Esophagus muscularis mucosa (tissue), 4 donors: ENCODE measurements around the gene CDC42BPA. TPM values are rescaled to one million over a fixed set of nuclear protein-coding genes. Genes with fewer than 3 reads are reported as not detected.
"Not testable (repeated sequence)": the region's sequence is repeated elsewhere in the genome, so short reads cannot be mapped to it uniquely, and the experiment has no call there.

Source experiments
- DNase-seq: peaks from one replicate; pipeline ENCODE4 v3.0.0-alpha.2; 2017; ENCODE audit errors: extremely low spot score
- H3K27ac ChIP-seq, 4 donors: fragments of 200-600 bp; sonication (generic); replicated peaks in 1 of 4; 1 replicate in 3 of 4; 2 replicates in 1 of 4; pipeline ENCODE4 v1.5.1; 2016 to 2019; ENCODE audit warnings: mild to moderate bottlenecking in 1 of 4
- H3K27me3 ChIP-seq, 4 donors: fragments of 200-600 bp; sonication (generic); one replicate each; pipeline versions ENCODE4 v1.5.1 to v1.6.0; 2016 to 2019
- H3K36me3 ChIP-seq, 4 donors: fragments of 200-600 bp; sonication (generic); one replicate each; pipeline ENCODE4 v1.5.1; 2016 to 2019
- H3K4me1 ChIP-seq, 4 donors: fragments of 200-600 bp; sonication (generic); one replicate each; pipeline ENCODE4 v1.5.1; 2016 to 2019
- H3K4me3 ChIP-seq, 4 donors: fragments of 200-600 bp; sonication (generic); 1 replicate in 2 of 4; 2 replicates in 2 of 4; pipeline ENCODE4 v1.5.1; 2016 to 2019; ENCODE audit warnings: mild to moderate bottlenecking in 4 of 4, moderate library complexity in 1 of 4
- H3K9me3 ChIP-seq, 4 donors: fragments of 200-600 bp; sonication (generic); 1 replicate in 3 of 4; 2 replicates in 1 of 4; pipeline ENCODE4 v1.5.1; 2016 to 2019
- CTCF ChIP-seq, 3 experiments: fragments of 200-600 bp in 2 of 3; fragments of 450-650 bp in 1 of 3; sonication (generic) in 2 of 3; IDR thresholded peaks; one replicate each; pipeline ENCODE4 v1.5.1; 2017 to 2019; ENCODE audit warnings: antibody characterized with exemption in 3 of 3, mild to moderate bottlenecking in 2 of 3, moderate library complexity in 1 of 3
- EP300 ChIP-seq: sonication (generic); formaldehyde crosslinking; IDR thresholded peaks from one replicate; pipeline ENCODE4 v1.6.1; 2017; ENCODE audit warnings: antibody characterized with exemption
- POLR2A ChIP-seq: fragments of 450-650 bp; IDR thresholded peaks from one replicate; pipeline ENCODE4 v1.6.1; 2017; ENCODE audit warnings: antibody characterized with exemption, moderate library complexity, mild to moderate bottlenecking, low read depth
- POLR2AphosphoS5 ChIP-seq, 2 donors: sonication (generic); formaldehyde crosslinking; IDR thresholded peaks; one replicate each; pipeline ENCODE4 v1.6.1; 2017; ENCODE audit warnings: antibody characterized with exemption in 2 of 2
- WGBS: methylation state at CpG from one replicate; pipeline ENCODE4 v1.1.5; 2018; 5-methylcytosine and 5-hydroxymethylcytosine counted together
- intact Hi-C: fragments of 100-400 bp; cut with DNase I; formaldehyde crosslinking; loops from one replicate; pipeline ENCODE4 v1.15.1; 2023
- total RNA-seq, 4 donors: library from RNA; depleted of rRNA; stranded (reverse); fragments of >200 nt; gene quantifications; one replicate each; pipeline versions ENCODE4 v1.1.0 to v1.2.1, GENCODE V29; 2016

CDC42BPA gene
- total RNA-seq, 4 donors from 2014 or later, result 59.5 to 72.2 (median 69.7) TPM

- Histone ChIP-seq H3K4me1 (peaks cover 0 to 9% (median 4%) of the 10 kb centered on the region in 4 donors), H3K36me3 (peaks cover 0 to 4% (median 0%) of the 10 kb centered on the region in 4 donors), H3K27ac (no peak overlapping the region), H3K9me3 (no peaks in the 10 kb centered on the region), H3K27me3 (no peaks in the 10 kb centered on the region), H3K4me3 (no peak overlapping the region)
- intact Hi-C loops, result no loop called here
- no peak for DNase-seq
- no peak for TF ChIP-seq EP300
- TF ChIP-seq CTCF (IDR thresholded peaks at IDR 0.05), result no peak
- no peak for TF ChIP-seq POLR2A
- no peak for TF ChIP-seq POLR2AphosphoS5 (IDR thresholded peaks at IDR 0.05)
- 97% methylated on average over 2 of the region's 2 CpGs for WGBS
These were observed 165.8 kb downstream of the CDC42BPA start for GRCh38 chr1:227152525-227152924.

- TF ChIP-seq POLR2A, result no peak
- no peak for TF ChIP-seq CTCF (IDR thresholded peaks at IDR 0.05)
- TF ChIP-seq EP300, result no peak
- no peak for TF ChIP-seq POLR2AphosphoS5 (IDR thresholded peaks at IDR 0.05)
- WGBS, result 71% methylated on average over 1 of the region's 1 CpG
- H3K4me3 ChIP-seq, result no peak overlapping the region
- no peaks in the 10 kb centered on the region for H3K27me3 ChIP-seq
- H3K9me3 ChIP-seq, result no peaks in the 10 kb centered on the region
- H3K27ac ChIP-seq, result no peak overlapping the region
- intact Hi-C loops, result no loop called here
- DNase-seq, result no peak
- H3K36me3 ChIP-seq, result peaks cover 14 to 63% (median 37%) of the 10 kb centered on the region in 4 donors
- no peaks in the 10 kb centered on the region for H3K4me1 ChIP-seq
These were observed 177.9 kb downstream of the CDC42BPA start for GRCh38 chr1:227140376-227140775.

GRCh38 chr1:227136210-227136820 lies 182.0 kb downstream of the CDC42BPA start:
- intact Hi-C loops, result no loop called here

GRCh38 chr1:227134686-227135314 lies 183.5 kb downstream of the CDC42BPA start:
- Histone ChIP-seq H3K27me3 (no peaks in the 10 kb centered on the region), H3K36me3 (peaks cover 0 to 20% (median 7%) of the 10 kb centered on the region in 4 donors), H3K4me1 (no peaks in the 10 kb centered on the region), H3K9me3 (no peaks in the 10 kb centered on the region), H3K4me3 (no peak overlapping the region), H3K27ac (no peak overlapping the region)
- WGBS, result 86% methylated on average over 2 of the region's 2 CpGs
- no peak for TF ChIP-seq CTCF (IDR thresholded peaks at IDR 0.05)
- no peak for TF ChIP-seq POLR2A
- no peak for TF ChIP-seq POLR2AphosphoS5 (IDR thresholded peaks at IDR 0.05)
- TF ChIP-seq EP300, result no peak
- no peak for DNase-seq
- intact Hi-C loops, result no loop called here

More at GRCh38 chr1:227136210-227136820, 182.0 kb downstream of the CDC42BPA start:
- TF ChIP-seq POLR2AphosphoS5 (IDR thresholded peaks at IDR 0.05), result no peak
- no peak for TF ChIP-seq POLR2A
- no peak for TF ChIP-seq CTCF (IDR thresholded peaks at IDR 0.05)
- TF ChIP-seq EP300, result no peak
- no peak overlapping the region for H3K27ac ChIP-seq
- no peak overlapping the region for H3K4me3 ChIP-seq
- no peak for DNase-seq
- H3K4me1 ChIP-seq, result no peaks in the 10 kb centered on the region
- H3K27me3 ChIP-seq, result no peaks in the 10 kb centered on the region
- H3K36me3 ChIP-seq, result peaks cover 0 to 31% (median 10%) of the 10 kb centered on the region in 4 donors
- no peaks in the 10 kb centered on the region for H3K9me3 ChIP-seq
- 93% methylated on average over 4 of the region's 4 CpGs for WGBS

GRCh38 chr1:227132695-227133094 lies 185.6 kb downstream of the CDC42BPA start:
- WGBS, result no CpG with 5 or more reads among the region's 32 CpGs
- H3K9me3 ChIP-seq, H3K4me3 ChIP-seq, H3K27ac ChIP-seq, H3K27me3 ChIP-seq, intact Hi-C loops, H3K4me1 ChIP-seq, DNase-seq: not testable (repeated sequence)
- H3K36me3 ChIP-seq, result peaks cover 0 to 15% (median 7%) of the 10 kb centered on the region in 4 donors
